Renal cortex interstitium (tissue), 15 donors: ENCODE measurements around the gene TGFBRAP1. TPM values are rescaled to one million over a fixed set of nuclear protein-coding genes. Genes with fewer than 3 reads are reported as not detected.

Experiments used
- DNase-seq, 11 donors: peaks; one replicate each; pipeline ENCODE4 v3.0.0-alpha.2; 2013; ENCODE audit warnings: low read depth in 9 of 11, low spot score in 4 of 11; ENCODE audit errors: extremely low read depth in 1 of 11
- long read RNA-seq, 16 experiments: transcript quantifications; one replicate each; lab custom pipeline, GENCODE V29; 2026
- polyA plus RNA-seq, 3 donors: library from polyadenylated mRNA; unstranded; fragments of 120-200 nt; gene quantifications; one replicate each; pipeline ENCODE4 v1.2.1, GENCODE V29; 2013; ENCODE audit not compliant: insufficient read length in 3 of 3

Gene TGFBRAP1
- 10 to 100 TPM; 15.0 to 15.6 (median 15.1) TPM for polyA plus RNA-seq
- long read RNA-seq, donor 1: 0 reads
- long read RNA-seq, donor 2, full-length matches to known transcripts: 1 of 1 reads
- long read RNA-seq, donor 2, partial matches to known transcripts: 0 of 1 reads
- long read RNA-seq, donor 2, other reads (novel, unspliced or antisense): 0 of 1 reads
- long read RNA-seq, donor 3: 0 reads
- long read RNA-seq, donor 4, full-length matches to known transcripts: 4 of 4 reads
- long read RNA-seq, donor 4, partial matches to known transcripts: 0 of 4 reads
- long read RNA-seq, donor 4, other reads (novel, unspliced or antisense): 0 of 4 reads
- long read RNA-seq, donor 5: 0 reads
- long read RNA-seq, donor 6, partial matches to known transcripts: 7 of 7 reads
- long read RNA-seq, donor 6, other reads (novel, unspliced or antisense): 0 of 7 reads
- long read RNA-seq, donor 7, full-length matches to known transcripts: 1 of 20 reads
- long read RNA-seq, donor 7, partial matches to known transcripts: 19 of 20 reads
- long read RNA-seq, donor 7, other reads (novel, unspliced or antisense): 0 of 20 reads
- long read RNA-seq, donor 8, full-length matches to known transcripts: 1 of 1 reads
- long read RNA-seq, donor 8, partial matches to known transcripts: 0 of 1 reads
- long read RNA-seq, donor 8, other reads (novel, unspliced or antisense): 0 of 1 reads
- long read RNA-seq, donor 9, full-length matches to known transcripts: 1 of 20 reads
- long read RNA-seq, donor 9, partial matches to known transcripts: 19 of 20 reads
- long read RNA-seq, donor 9, other reads (novel, unspliced or antisense): 0 of 20 reads
- long read RNA-seq, donor 10, full-length matches to known transcripts: 4 of 4 reads
- long read RNA-seq, donor 10, partial matches to known transcripts: 0 of 4 reads
- long read RNA-seq, donor 10, other reads (novel, unspliced or antisense): 0 of 4 reads
- long read RNA-seq, donor 11, full-length matches to known transcripts: 1 of 1 reads
- long read RNA-seq, donor 11, partial matches to known transcripts: 0 of 1 reads
- long read RNA-seq, donor 11, other reads (novel, unspliced or antisense): 0 of 1 reads
- long read RNA-seq, donor 12, full-length matches to known transcripts: 1 of 1 reads
- long read RNA-seq, donor 12, partial matches to known transcripts: 0 of 1 reads
- long read RNA-seq, donor 12, other reads (novel, unspliced or antisense): 0 of 1 reads
- long read RNA-seq, donor 13, full-length matches to known transcripts: 2 of 2 reads
- long read RNA-seq, donor 13, partial matches to known transcripts: 0 of 2 reads
- long read RNA-seq, donor 13, other reads (novel, unspliced or antisense): 0 of 2 reads
- long read RNA-seq, donor 14, partial matches to known transcripts: 9 of 9 reads
- long read RNA-seq, donor 14, other reads (novel, unspliced or antisense): 0 of 9 reads
- long read RNA-seq, donor 15, full-length matches to known transcripts: 1 of 6 reads
- long read RNA-seq, donor 15, partial matches to known transcripts: 5 of 6 reads
- long read RNA-seq, donor 15, other reads (novel, unspliced or antisense): 0 of 6 reads
- long read RNA-seq, donor 16, full-length matches to known transcripts: 3 of 11 reads
- long read RNA-seq, donor 16, partial matches to known transcripts: 8 of 11 reads
- long read RNA-seq, donor 16, other reads (novel, unspliced or antisense): 0 of 11 reads

GRCh38 chr2:105329561-105330495 is at the start of gene TGFBRAP1:
Gene TGFBRAP1 (minus strand): TSS chr2:105329735. CDS start chr2:105308301, 21,434 bp downstream.
- peak in 3 of 11 donors; percentile 35 to 51 (median 46) for DNase-seq

- no peak for DNase-seq
These were observed 49.4 kb upstream of the TGFBRAP1 start for GRCh38 chr2:105378921-105379383.

GRCh38 chr2:105378276-105378840 is 48.8 kb upstream of the TGFBRAP1 start:
- DNase-seq: no peak

GRCh38 chr2:105377871-105378270 is 48.3 kb upstream of the TGFBRAP1 start:
- no peak for DNase-seq

GRCh38 chr2:105376789-105377240 is 47.3 kb upstream of the TGFBRAP1 start:
- DNase-seq: no peak

GRCh38 chr2:105376010-105376409 is 46.5 kb upstream of the TGFBRAP1 start:
- DNase-seq: no peak

GRCh38 chr2:105375001-105375561 is 45.5 kb upstream of the TGFBRAP1 start:
- DNase-seq: no peak

- no peak for DNase-seq
These were observed 44.4 kb upstream of the TGFBRAP1 start for GRCh38 chr2:105373895-105374401.

- DNase-seq: no peak
These were observed 43.8 kb upstream of the TGFBRAP1 start for GRCh38 chr2:105373344-105373781.

GRCh38 chr2:105371810-105372209 is 42.3 kb upstream of the TGFBRAP1 start:
- no peak for DNase-seq

- no peak for DNase-seq
These were observed 41.6 kb upstream of the TGFBRAP1 start for GRCh38 chr2:105371156-105371555.

- peak; percentile 63 to 85 (median 76) for DNase-seq
These were observed 40.5 kb upstream of the TGFBRAP1 start for GRCh38 chr2:105369777-105370690.

GRCh38 chr2:105368759-105369408 is 39.3 kb upstream of the TGFBRAP1 start:
- no peak for DNase-seq

- DNase-seq: no peak
These were observed 35.7 kb upstream of the TGFBRAP1 start for GRCh38 chr2:105365206-105365605.
